Adipocyte (in vitro differentiated cells): ENCODE measurements around the gene PPARD.

Experiments
- DNase-seq: peaks from one replicate; pipeline ENCODE4 v3.0.0-alpha.2; 2015; ENCODE audit warnings: low read depth
- H3K27me3 ChIP-seq: replicated peaks from 2 replicates; pipeline ENCODE4 v1.7.0; 2013; ENCODE audit warnings: mild to moderate bottlenecking, low read length, moderate library complexity; ENCODE audit not compliant: control insufficient read depth, insufficient read depth
- H3K36me3 ChIP-seq: 2 replicates; pipeline ENCODE4 v1.7.0; 2013; ENCODE audit warnings: low read length, mild to moderate bottlenecking, moderate library complexity; ENCODE audit not compliant: control insufficient read depth, insufficient read depth, severe bottlenecking
- H3K4me1 ChIP-seq: 2 replicates; pipeline ENCODE4 v1.7.0; 2013; ENCODE audit warnings: mild to moderate bottlenecking, low read length, moderate library complexity; ENCODE audit not compliant: control insufficient read depth, insufficient read depth
- H3K4me3 ChIP-seq: 2 replicates; pipeline ENCODE4 v1.7.0; 2013; ENCODE audit warnings: mild to moderate bottlenecking, low read length, moderate library complexity
- H3K9ac ChIP-seq: 2 replicates; pipeline ENCODE4 v1.7.0; 2013; ENCODE audit warnings: mild to moderate bottlenecking, low read length, moderate library complexity
- H3K9me3 ChIP-seq: 2 replicates; pipeline ENCODE4 v1.7.0; 2013; ENCODE audit warnings: mild to moderate bottlenecking, low read length, moderate library complexity; ENCODE audit not compliant: control insufficient read depth

Gene PPARD

GRCh38 chr6:35402856-35403191, 60.5 kb downstream of the PPARD start:
- H3K9ac ChIP-seq = no peak overlapping the region
- no peaks in the 10 kb centered on the region for H3K36me3 ChIP-seq
- no peak overlapping the region for H3K4me3 ChIP-seq
- no peaks in the 10 kb centered on the region for H3K4me1 ChIP-seq
- no peaks in the 10 kb centered on the region for H3K9me3 ChIP-seq
- no peak for DNase-seq
- H3K27me3 ChIP-seq = no peaks in the 10 kb centered on the region

- H3K4me3 ChIP-seq = no peak overlapping the region
- H3K4me1 ChIP-seq = no peaks in the 10 kb centered on the region
- H3K9ac ChIP-seq = no peak overlapping the region
- no peaks in the 10 kb centered on the region for H3K9me3 ChIP-seq
- DNase-seq = no peak
- no peaks in the 10 kb centered on the region for H3K36me3 ChIP-seq
- H3K27me3 ChIP-seq = no peaks in the 10 kb centered on the region
Measured at GRCh38 chr6:35403544-35404442, 61.4 kb downstream of the PPARD start.

GRCh38 chr6:35406711-35407485, 64.5 kb downstream of the PPARD start:
- Histone ChIP-seq H3K4me1 (no peaks in the 10 kb centered on the region), H3K36me3 (peaks cover 8% of the 10 kb centered on the region), H3K9ac (no peak overlapping the region), H3K9me3 (no peaks in the 10 kb centered on the region), H3K27me3 (no peaks in the 10 kb centered on the region), H3K4me3 (no peak overlapping the region)
- no peak for DNase-seq

- H3K4me3 ChIP-seq = no peak overlapping the region
- no peaks in the 10 kb centered on the region for H3K27me3 ChIP-seq
- no peaks in the 10 kb centered on the region for H3K9me3 ChIP-seq
- no peak overlapping the region for H3K9ac ChIP-seq
- no peaks in the 10 kb centered on the region for H3K4me1 ChIP-seq
- DNase-seq = no peak
- peaks cover 20% of the 10 kb centered on the region for H3K36me3 ChIP-seq
Measured at GRCh38 chr6:35409245-35409644, 66.9 kb downstream of the PPARD start.

GRCh38 chr6:35410131-35410530, 67.8 kb downstream of the PPARD start:
- H3K4me3 ChIP-seq = no peak overlapping the region
- no peaks in the 10 kb centered on the region for H3K9me3 ChIP-seq
- DNase-seq = no peak
- H3K27me3 ChIP-seq = no peaks in the 10 kb centered on the region
- H3K9ac ChIP-seq = no peak overlapping the region
- H3K36me3 ChIP-seq = peaks cover 20% of the 10 kb centered on the region
- H3K4me1 ChIP-seq = peaks cover 6% of the 10 kb centered on the region

- Histone ChIP-seq H3K9ac (no peak overlapping the region), H3K27me3 (no peaks in the 10 kb centered on the region), H3K4me3 (no peak overlapping the region), H3K4me1 (peaks cover 9% of the 10 kb centered on the region), H3K9me3 (no peaks in the 10 kb centered on the region), H3K36me3 (peaks cover 20% of the 10 kb centered on the region)
- no peak for DNase-seq
Measured at GRCh38 chr6:35411066-35411465, 68.7 kb downstream of the PPARD start.

GRCh38 chr6:35412102-35412501, 69.7 kb downstream of the PPARD start:
- DNase-seq = no peak
- Histone ChIP-seq H3K4me3 (no peak overlapping the region), H3K9me3 (no peaks in the 10 kb centered on the region), H3K9ac (no peak overlapping the region), H3K27me3 (no peaks in the 10 kb centered on the region), H3K36me3 (peaks cover 20% of the 10 kb centered on the region), H3K4me1 (peaks cover 9% of the 10 kb centered on the region)

GRCh38 chr6:35413911-35414310, 71.6 kb downstream of the PPARD start:
- Histone ChIP-seq H3K36me3 (peaks cover 30% of the 10 kb centered on the region), H3K27me3 (no peaks in the 10 kb centered on the region), H3K4me1 (peaks cover 9% of the 10 kb centered on the region), H3K4me3 (no peak overlapping the region), H3K9me3 (no peaks in the 10 kb centered on the region), H3K9ac (no peak overlapping the region)
- no peak for DNase-seq

- Histone ChIP-seq H3K9me3 (no peaks in the 10 kb centered on the region), H3K36me3 (peaks cover 30% of the 10 kb centered on the region), H3K27me3 (no peaks in the 10 kb centered on the region), H3K4me3 (no peak overlapping the region), H3K9ac (no peak overlapping the region), H3K4me1 (peaks cover 15% of the 10 kb centered on the region)
- peak; percentile 90 for DNase-seq
Measured at GRCh38 chr6:35415065-35415891, 72.9 kb downstream of the PPARD start.

- no peak for DNase-seq
- peaks cover 15% of the 10 kb centered on the region for H3K4me1 ChIP-seq
Measured at GRCh38 chr6:35417979-35418661, 75.8 kb downstream of the PPARD start.

More at GRCh38 chr6:35417979-35418661, 75.8 kb downstream of the PPARD start:
- H3K9me3 ChIP-seq = no peaks in the 10 kb centered on the region
- no peaks in the 10 kb centered on the region for H3K27me3 ChIP-seq
- peaks cover 22% of the 10 kb centered on the region for H3K36me3 ChIP-seq
- no peak overlapping the region for H3K4me3 ChIP-seq
- H3K9ac ChIP-seq = no peak overlapping the region
